IPS-18c (cell line): ENCODE data around the gene GALNT14.

Experiments used
- H3K4me3 ChIP-seq: 2 replicates; pipeline ENCODE4 v1.7.0; 2013; ENCODE audit warnings: low read depth, mild to moderate bottlenecking, low read length, moderate library complexity; ENCODE audit not compliant: insufficient read depth
- H3K9me3 ChIP-seq: one replicate; pipeline ENCODE4 v1.6.1; 2013; ENCODE audit warnings: mild to moderate bottlenecking, low read length, moderate library complexity; ENCODE audit not compliant: control insufficient read depth, insufficient read depth

The GALNT14 gene

GRCh38 chr2:30958193-30958917, 179.9 kb downstream of the GALNT14 start:
- no peak overlapping the region for H3K4me3 ChIP-seq
- H3K9me3 ChIP-seq = peaks cover 2% of the 10 kb centered on the region

GRCh38 chr2:30957591-30957990, 180.6 kb downstream of the GALNT14 start:
- Histone ChIP-seq H3K9me3 (peaks cover 2% of the 10 kb centered on the region), H3K4me3 (no peak overlapping the region)

DNA sequence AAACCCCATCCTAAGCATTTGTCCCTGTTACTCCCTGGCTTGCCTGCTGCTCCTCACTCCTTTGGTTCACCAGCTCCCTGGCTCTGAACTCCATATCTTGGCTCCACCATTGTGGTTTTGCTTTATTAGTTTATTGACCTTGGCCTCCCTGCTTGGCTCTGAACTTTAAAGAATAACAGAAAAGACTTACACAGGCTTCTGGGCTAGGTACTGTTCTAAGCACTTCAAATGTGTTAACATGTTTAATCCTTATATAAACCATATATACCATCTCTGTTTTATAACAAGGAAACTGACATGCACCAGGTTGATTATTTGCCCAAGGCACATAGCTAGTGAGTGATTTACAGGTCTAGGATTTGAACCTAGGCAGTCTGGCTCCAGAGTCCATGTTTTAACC, 181.2 kb downstream of the GALNT14 start:
- Histone ChIP-seq H3K9me3 (peaks cover 2% of the 10 kb centered on the region), H3K4me3 (no peak overlapping the region)

DNA sequence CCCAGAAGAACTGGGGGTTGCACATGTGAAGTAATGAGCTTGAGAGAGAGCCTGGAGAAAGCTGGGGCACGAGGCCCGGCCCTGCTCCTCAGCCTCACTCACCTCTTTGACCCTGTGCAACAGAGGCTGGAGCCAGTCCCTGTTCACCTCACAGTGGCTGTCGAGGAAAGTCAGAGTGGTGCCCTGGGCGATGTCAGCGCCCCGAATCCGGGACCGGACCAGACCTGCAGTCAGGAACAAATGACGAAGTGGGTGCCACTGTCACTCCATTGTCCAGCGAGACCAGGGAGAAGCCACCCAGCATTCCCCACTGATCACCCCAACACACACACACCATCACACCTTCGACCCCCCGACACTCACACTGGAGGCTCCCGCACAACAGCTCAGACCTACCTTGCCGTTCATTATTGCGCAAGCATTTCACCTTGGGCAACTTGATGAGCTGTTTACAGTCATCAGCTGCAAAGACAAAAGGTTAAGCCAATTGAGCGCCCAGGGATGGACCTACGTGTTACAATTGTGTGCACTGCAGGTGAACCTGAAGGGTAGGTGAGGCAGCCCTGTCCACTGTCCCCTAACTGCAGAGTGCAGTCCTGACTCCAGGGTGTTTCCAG, 182.6 kb downstream of the GALNT14 start:
- H3K4me3 ChIP-seq = no peak overlapping the region

GRCh38 chr2:30950339-30950738, 187.9 kb downstream of the GALNT14 start:
- Histone ChIP-seq H3K9me3 (no peaks in the 10 kb centered on the region), H3K4me3 (no peak overlapping the region)

More for the DNA sequence above, 182.6 kb downstream of the GALNT14 start:
- peaks cover 2% of the 10 kb centered on the region for H3K9me3 ChIP-seq

DNA sequence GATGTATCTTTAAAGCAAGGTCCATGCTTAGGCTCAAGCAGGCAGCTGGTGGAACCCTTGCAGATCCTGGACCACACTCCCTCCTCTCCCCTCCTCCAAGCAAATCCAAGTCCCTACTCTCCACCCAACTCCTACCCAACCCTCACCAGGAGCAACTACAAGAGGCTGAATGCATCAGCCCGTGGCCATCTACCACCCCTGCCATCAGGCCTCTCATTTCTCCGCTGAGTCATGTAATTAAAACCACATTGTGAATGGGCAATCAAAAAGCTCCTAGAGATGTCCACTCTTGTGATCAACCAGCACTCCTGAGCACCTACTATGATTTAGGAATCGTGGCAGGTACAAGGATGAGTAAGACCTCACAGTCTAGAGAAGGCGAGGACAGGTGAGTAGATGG, 188.8 kb downstream of the GALNT14 start:
- no peaks in the 10 kb centered on the region for H3K9me3 ChIP-seq
- H3K4me3 ChIP-seq = no peak overlapping the region

DNA sequence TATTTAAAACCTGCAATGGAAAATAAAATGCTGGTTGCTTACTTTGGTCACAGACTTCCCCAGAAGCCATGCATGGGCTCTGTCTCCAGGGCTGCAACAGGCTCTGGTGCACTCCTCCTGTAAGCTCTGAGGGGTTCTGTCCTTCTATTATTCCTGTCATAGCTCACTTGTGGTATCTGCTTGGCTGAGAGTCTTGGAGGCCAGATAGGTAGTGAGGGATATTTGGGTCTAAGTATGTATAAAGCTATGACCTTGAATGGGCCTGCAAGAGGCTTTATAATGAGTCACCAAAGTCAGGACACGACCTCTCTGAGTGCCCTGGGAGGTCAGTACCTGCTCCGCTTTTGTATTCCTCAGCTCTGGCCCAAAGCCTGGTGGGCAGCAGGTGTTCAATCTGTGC, 189.4 kb downstream of the GALNT14 start:
- H3K9me3 ChIP-seq = no peaks in the 10 kb centered on the region
- H3K4me3 ChIP-seq = no peak overlapping the region

GRCh38 chr2:30948130-30948529, 190.1 kb downstream of the GALNT14 start:
- Histone ChIP-seq H3K9me3 (no peaks in the 10 kb centered on the region), H3K4me3 (no peak overlapping the region)

DNA sequence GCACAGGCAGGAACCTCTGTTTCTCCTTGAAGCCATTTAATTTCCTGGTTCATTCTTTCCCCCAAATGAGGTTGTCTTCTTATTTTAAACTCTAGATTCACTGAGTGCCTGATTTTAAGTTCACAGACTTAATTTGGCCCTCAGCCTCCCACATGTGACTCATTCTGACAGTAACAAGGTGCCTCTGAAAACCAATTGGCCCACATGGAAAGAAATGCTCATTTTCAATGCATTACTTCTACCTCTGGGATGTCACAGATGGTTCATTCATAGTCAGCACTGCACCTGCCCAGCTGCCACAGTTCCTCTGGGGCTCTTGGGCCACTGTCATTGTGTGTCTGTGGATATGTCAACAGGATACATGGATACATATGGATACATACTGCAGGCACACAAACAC, 190.6 kb downstream of the GALNT14 start:
- no peak overlapping the region for H3K4me3 ChIP-seq
- H3K9me3 ChIP-seq = no peaks in the 10 kb centered on the region

DNA sequence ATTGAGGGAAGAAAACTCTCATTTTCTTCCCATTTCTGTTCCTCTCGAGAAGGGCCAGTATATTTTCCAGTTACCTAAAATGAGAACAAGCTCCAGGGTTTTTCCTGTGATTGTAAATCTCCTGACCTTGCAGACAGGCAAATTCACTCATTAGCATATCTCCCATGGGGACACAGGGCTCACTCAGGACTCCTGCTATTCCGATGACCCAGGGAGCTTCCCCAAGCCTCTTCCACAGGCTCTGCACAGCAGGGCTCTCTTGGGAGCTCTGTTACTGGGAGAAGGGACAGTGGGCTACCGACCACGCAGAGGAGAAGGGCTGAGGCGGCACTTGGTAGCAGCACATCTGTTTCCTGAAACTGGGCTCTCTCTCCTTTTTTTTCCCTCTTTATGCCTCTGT, 195.8 kb downstream of the GALNT14 start:
- no peaks in the 10 kb centered on the region for H3K9me3 ChIP-seq
- no peak overlapping the region for H3K4me3 ChIP-seq

- H3K4me3 ChIP-seq = no peak overlapping the region
- no peaks in the 10 kb centered on the region for H3K9me3 ChIP-seq
Measured at GRCh38 chr2:30940839-30941238, 197.4 kb downstream of the GALNT14 start.

GRCh38 chr2:30939364-30939763, 198.9 kb downstream of the GALNT14 start:
- Histone ChIP-seq H3K4me3 (no peak overlapping the region), H3K9me3 (no peaks in the 10 kb centered on the region)

DNA sequence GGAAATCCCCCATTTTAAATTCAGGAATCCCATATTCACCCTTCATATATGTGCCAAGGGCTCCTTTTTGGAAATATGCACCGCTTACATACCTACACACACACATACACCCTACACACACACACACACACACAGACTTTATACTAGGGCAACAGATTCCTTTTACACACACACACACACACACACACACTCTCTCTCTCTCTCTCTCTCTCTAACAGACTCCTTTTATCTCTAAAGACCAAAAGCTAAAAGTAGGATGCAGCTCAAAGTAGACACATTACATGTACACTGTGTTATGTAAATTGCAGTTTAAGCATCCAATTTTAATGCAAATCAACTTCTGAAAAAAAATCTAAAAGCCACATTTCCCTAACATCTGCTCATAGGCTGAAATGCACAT, 200.0 kb downstream of the GALNT14 start:
- H3K9me3 ChIP-seq = no peaks in the 10 kb centered on the region
- H3K4me3 ChIP-seq = no peak overlapping the region

GRCh38 chr2:30936977-30937376, 201.3 kb downstream of the GALNT14 start:
- Histone ChIP-seq H3K9me3 (no peaks in the 10 kb centered on the region), H3K4me3 (no peak overlapping the region)

DNA sequence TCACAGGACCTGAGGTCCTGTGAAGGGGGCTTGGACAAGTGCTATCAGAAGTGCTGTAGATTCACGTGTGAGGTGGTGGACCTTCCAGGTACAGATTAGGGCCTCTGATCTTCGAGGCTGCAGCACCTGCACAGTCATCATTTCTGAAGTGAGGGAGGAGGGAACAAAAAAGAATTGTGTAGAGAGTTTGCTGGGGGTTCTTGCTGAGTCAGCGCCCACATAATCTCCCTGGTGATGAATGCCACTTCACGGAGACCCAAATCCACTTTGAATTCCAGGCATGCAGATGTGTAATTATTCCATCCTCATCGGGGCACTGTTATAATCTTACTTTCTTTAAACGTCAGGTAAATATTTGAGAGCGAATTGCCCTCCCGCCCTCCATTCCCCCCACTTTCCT, 202.4 kb downstream of the GALNT14 start:
- Histone ChIP-seq H3K9me3 (no peaks in the 10 kb centered on the region), H3K4me3 (no peak overlapping the region)

DNA sequence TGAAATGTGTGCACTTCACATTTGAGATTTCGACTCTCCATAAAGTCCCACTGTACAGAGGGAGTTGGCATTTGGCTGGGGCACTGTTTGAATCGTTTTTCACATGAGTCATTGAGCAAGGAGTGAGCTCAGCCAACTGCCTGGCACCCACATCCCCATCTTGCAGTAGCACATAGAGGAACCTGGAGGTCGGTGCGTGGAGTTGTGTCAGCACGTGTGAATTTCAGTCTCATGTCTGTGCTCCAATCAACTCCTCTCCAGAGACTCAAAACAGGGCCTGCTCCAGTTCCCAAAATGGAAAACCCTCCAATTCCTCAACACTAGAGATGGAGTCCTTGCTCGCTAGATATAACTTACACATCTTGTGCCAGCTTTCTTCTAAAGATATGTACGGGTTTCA, 204.2 kb downstream of the GALNT14 start:
- no peaks in the 10 kb centered on the region for H3K9me3 ChIP-seq
- H3K4me3 ChIP-seq = no peak overlapping the region

DNA sequence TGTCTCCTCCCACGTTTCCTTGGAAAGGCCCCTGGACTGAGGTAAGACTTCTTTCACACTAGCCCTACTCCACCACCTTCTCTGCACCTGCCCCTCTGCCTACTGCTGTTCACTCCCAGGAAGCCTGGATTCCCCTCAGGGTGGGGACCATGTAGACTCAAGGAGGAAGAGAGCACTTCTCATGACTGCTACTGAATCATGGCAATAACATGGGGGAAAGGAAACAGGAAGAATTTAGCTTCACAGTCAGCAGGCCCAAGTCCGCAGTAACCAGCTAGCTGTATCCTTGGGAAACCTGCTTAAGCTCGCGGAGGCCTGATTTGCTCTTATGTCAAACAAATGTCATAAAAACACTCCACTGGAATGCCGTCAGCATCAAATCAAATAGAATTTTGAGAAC, 204.7 kb downstream of the GALNT14 start:
- no peaks in the 10 kb centered on the region for H3K9me3 ChIP-seq

GRCh38 chr2:30932870-30933269, 205.4 kb downstream of the GALNT14 start:
- Histone ChIP-seq H3K9me3 (no peaks in the 10 kb centered on the region), H3K4me3 (no peak overlapping the region)

More for the DNA sequence above, 204.7 kb downstream of the GALNT14 start:
- no peak overlapping the region for H3K4me3 ChIP-seq
